ENCODE measurements around the gene EIPR1.

The EIPR1 gene

DNA sequence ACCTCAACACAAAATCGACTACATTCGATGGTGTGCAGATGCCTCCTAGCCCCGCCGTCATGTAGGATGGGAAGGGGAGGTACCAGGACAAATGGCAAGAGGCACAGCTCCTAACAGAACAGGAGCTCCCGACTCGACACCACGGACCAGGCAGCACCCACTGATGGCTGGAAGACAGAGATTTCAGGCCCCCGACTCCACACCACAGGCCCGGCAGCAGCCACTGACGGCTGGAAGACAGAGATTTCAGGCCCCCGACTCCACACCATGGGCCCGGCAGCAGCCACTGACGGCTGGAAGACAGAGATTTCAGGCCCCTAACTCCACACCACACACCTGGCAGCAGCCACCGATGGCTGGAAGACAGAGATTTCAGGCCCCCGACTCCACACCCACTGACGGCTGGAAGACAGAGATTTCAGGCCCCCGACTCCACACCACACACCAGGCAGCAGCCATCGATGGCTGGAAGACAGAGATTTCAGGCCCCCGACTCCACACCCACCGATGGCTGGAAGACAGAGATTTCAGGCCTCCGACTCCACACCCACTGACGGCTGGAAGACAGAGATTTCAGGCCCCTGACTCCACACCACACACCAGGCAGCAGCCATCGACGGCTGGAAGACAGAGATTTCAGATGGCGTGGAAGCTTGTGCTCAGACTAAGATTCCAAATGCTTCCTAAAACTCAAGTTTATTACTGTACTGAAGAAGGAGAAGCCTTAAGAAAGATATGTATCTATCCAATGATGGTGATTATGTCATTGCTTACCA, 135.5 kb downstream of the EIPR1 start:
- DNase-seq (ENCODE audit: low spot score) = no peak
- no peak for TF ChIP-seq CTCF (IDR thresholded peaks at IDR 0.05; ENCODE audit: extremely low read depth, missing control alignments)

DNA sequence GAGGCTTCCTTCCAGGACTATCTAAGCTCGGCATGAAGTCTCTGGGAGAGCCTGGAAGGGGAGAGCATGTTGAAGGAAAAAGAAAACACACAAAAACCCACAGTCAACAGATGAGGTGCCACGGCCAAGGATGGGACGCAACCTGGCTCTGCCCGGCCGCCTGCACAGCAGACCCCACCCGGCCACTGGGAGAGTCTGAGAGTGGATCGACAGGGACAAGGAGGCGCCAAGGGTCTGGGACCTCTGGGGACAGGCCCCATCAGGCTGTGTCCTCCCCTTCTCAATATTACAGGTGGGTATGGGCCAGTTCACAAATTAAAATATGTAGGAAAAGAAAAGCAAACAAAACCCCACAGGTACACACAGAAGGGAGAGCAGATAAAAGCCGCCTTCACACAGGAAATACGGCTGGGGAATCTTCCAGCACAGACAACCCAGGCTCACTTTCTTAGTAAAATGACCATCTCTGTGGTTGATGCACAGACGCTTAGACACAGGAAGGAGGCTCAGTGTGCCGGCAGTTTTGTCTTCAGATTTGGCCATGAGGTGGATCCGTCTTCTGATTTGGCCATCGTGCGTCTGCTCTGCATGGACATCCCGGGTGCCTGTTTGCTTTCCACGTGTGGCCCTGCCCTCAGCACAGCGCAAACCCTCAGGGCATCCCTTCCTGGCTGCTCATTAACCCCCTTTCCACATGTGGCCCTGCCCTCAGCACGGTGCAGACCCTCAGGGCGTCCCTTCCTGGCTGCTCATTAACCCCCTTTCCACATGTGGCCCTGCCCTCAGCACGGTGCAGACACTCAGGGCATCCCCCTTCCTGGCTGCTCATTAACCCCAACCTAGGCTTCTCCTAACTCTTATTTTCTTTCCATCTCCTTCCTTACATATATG, 138.4 kb downstream of the EIPR1 start:
- TF ChIP-seq CTCF (IDR thresholded peaks at IDR 0.05; ENCODE audit: extremely low read depth, missing control alignments) = no peak
- no peak for DNase-seq (ENCODE audit: low spot score)

DNA sequence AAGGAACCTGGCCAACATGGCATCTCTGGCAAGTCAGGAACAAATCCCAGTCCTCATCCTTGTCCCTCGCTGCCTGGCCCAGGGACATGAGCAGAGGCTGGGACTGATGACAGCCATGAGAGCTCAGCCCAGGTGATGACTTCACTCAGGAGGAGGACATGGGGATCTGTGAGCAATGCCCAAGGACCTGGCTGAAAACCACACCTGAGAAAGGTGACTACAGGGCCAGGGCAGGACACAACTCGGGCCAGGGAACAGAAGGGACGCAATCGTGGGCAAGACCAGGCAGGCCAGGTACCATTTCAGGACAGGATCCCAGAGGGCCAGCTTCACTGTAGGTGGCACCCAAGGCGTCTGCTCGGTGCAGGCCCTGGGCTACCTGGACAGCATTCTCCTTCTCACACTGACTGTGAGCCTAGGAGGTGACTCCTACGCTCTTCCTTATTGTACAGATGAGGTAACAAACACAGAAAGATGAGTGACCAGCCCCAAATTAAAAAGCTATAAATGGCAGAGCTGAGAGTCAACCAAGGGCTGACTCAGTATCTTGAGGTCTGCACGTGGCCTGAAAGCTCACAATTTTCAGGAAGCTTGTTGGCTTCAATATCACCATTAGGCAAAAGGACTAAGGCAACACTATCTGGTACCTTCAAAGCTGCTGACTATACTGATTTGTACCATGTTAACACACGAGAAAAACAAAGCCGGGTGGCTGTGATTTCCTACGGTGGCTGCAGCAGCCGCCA, 141.1 kb downstream of the EIPR1 start:
- no peak for TF ChIP-seq CTCF (IDR thresholded peaks at IDR 0.05; ENCODE audit: extremely low read depth, missing control alignments)
- DNase-seq (ENCODE audit: low spot score) = no peak

DNA sequence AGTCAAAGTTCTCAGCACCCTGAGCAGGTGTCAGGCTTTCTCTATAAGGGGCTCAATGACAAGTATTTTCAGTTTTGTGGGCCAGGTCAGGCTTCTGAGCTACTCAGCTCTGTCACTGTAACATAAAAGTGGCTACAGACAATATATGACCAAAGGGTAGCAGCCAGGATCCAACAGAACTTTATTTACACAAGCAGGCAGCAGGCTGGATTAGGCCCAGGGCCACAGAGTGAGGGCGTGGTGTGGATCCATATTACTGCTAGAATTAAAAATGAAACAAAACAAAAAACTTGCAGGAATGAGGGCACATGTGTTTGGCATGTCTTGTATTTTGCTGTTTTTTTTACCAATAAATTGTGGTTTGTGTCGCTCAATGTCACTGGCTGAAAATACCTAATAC, 143.7 kb downstream of the EIPR1 start:
- no peak for TF ChIP-seq CTCF (IDR thresholded peaks at IDR 0.05; ENCODE audit: extremely low read depth, missing control alignments)

DNA sequence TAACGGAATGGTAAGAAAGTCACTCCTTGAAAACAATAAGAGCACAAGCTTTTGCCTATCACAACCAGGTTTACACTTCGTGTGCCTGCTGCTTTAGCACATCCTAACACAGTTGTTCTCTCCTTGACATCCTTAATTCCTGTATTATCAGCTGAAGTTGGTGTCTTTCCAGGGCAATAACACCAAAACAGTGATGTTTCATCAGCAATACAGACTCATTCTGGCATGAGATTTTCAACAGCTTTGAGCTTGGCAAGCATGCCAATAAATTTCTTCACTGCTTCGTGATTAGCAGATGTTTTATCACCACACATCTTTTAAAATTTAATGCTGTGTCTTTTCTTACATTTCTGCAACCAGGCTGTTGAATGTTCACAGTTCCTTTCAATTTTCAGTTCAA, 148.4 kb downstream of the EIPR1 start:
- no peak for DNase-seq (ENCODE audit: low spot score)

More for the DNA sequence above, 143.7 kb downstream of the EIPR1 start:
- no peak for DNase-seq (ENCODE audit: low spot score)

DNA sequence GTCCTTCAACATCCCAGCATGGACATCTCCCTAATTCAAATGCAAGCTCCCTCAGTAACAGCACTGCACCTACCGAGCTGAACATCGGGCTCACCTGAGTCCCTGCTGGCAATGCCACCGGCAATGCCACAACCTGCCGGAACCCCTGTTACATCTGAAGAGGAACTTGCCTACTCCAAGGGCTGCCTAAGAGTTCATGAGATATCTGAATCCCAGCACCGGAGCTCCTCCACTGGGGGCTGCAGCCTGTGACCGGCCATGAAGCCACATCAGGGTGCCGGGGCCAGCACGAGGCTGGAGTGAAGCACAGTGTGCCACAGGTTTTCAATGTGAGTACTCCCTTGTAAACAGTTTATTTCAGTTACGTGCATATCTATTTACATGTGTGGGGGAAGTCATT, 152.9 kb downstream of the EIPR1 start:
- no peak for TF ChIP-seq CTCF (IDR thresholded peaks at IDR 0.05; ENCODE audit: extremely low read depth, missing control alignments)
- DNase-seq (ENCODE audit: low spot score) = no peak

More for the DNA sequence above, 148.4 kb downstream of the EIPR1 start:
- no peak for TF ChIP-seq CTCF (IDR thresholded peaks at IDR 0.05; ENCODE audit: extremely low read depth, missing control alignments)

All from GM20000 (cell line).